HG03108 (cell line): ENCODE data around the gene MCTP1.
"Not testable (repeated sequence)": the region's sequence is repeated elsewhere in the genome, so short reads cannot be mapped to it uniquely, and the experiment has no call there.

Source experiments
- ATAC-seq: cut with Tn5 transposase; IDR thresholded peaks from one replicate; pipeline ENCODE4 v1.9.1; 2021; ENCODE audit warnings: moderate library complexity; ENCODE audit not compliant: unreplicated experiment

The MCTP1 gene

DNA sequence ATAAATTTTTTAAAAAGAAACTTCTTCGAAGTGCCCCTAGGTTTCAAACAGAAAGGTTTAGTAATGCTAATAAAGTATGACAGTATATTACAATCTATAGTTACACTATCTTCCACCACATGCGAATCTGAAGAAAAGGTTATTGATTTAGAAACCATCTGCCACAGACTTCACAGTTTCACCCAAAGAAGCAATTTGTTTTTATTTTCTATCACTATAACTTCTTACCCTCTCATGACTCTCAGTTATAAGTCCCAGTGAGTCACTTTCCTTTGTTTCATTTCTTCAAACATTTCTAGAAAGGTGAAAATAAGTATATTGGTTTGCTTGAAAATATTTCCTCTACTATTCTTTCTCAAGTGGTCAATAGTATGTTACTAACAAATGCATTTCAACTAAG is 93.6 kb downstream of the MCTP1 start:
- peak; percentile 93 for ATAC-seq

DNA sequence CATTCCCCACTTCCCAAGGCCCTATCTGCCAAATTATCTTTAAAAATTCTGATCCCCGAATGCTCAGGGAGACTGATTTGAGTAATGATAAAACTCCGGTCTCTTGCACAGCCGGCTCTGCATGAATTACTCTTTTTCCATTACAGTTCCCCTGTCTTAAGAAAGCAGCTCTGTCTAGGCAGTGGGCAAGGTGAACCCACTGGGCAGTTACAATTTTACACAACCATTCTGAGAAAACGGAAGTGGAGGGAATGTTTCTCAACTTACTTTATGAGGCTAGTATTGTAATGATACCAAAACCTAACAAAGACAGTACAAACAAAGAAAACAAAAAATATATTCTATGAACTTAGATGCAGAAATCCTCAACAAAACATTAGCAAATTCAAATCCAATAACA is 100.0 kb downstream of the MCTP1 start:
- ATAC-seq, result no peak

DNA sequence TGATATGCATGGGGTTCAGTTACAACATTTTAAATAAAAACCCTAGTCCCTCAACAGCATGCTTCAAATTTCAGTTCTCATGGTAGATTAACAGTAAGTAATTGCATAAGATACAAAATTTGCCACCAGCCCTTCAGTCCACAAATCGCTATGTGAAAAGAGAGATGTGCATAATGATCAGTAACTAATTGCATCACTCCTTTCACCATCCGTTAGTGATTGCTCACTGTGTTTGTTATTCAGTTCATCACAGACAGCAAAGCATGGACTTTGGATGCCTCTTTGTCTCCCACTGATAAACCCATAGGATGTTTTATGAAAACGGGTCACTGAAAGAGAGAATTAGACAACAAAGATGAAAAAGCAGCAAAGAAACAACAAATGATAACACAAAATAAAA is 103.2 kb downstream of the MCTP1 start:
- ATAC-seq, result no peak

DNA sequence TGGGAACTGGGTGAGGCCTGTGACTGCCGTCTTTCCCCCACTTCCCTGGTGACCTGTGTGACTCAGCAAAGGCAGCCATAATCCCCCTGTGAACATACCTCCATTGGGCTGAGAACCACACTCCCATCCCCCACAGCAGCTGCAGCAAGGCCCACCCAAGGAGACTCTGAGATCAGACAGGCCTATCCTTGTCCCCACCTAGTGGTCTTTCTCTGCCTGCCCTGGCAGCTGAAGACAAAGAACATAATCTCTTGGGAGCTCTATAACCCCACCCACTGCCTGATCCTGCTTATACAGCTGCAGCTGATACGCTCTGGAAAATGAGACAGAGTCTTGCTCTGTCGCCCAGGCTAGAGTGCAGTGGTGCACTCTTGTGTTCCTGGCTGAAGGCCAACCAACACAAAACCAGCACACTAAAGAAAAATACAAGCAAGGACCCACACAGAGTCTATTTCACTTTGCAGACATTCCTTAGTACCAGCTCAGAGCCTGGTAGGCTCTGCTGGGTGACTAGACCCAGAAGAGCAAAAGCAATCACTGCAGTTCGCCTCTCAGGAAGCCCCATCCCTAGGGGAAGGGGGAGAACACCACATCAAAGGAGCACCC is 106.7 kb downstream of the MCTP1 start:
- no peak for ATAC-seq

DNA sequence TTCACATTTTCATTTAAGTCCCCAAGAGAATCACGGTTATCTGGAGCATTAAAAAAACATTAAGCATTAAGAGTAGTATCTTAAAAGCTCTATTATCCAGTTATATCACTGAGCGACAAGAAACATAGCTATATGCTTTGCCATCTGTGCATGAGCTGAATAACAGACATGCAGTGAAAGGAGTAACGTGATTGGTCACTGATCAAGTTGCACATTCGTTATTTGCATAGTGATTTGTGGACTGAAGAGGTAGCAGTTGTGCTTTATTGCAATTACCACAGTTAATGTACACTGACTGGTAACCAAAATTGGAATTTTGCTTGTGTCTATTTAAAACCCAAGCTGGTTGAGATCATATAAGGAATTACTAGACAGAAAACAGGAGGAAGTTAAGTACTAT is 107.4 kb downstream of the MCTP1 start:
- ATAC-seq, result no peak

DNA sequence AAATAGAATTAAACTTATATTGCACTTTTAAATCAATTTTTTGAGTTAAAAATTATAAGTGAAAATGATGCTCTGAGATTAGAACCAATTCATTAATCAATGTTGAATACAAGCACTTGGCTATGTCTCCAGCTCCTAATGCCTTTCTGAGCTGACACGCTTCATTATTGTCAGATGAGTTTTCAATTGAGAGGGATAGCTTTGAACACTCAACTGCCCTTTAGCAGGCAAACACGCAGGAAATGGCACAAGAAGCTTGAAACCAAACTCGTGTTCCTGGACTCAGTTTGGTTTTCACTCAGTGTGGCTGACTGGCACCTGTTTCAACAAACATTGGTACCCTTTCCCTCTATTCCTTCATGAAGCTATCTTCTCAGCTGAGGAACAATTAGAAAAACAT is 109.8 kb downstream of the MCTP1 start:
- no peak for ATAC-seq

DNA sequence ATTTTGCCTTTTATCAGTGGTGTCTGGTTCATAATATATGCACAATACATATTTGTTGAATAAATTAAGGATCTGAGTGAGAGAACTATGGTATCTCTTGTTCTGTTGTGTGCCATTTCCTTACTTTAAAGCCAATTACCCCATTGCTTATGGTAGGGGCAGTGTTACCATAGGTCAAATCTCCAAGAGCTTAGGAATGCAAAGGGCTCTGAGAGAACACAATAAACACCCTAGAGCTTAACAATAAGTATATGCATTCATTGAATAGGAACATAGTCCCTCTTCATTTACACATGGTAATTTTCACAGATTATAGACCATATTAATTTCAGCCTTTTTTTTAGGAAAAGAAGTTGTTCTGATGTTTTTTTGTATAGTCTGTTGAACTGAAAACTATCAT is 112.2 kb downstream of the MCTP1 start:
- no peak for ATAC-seq

DNA sequence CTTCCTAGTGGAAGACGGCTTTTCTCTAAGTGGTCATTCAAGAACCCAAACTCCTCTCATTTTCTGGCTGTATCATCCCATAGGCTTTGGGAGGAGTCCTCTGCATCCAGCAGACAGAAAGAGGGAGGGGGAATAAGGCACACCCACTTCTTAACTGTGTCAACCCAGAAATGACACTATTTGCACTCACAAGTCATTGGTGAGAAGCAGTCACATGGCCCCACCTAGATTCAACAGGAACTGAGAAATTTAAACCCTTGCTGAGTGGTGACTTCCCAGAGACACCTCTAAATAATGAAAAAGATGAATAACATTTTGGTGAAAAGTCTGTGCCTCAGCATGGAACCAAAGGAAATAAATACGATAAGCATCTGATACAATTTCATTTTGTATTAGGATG is 120.0 kb downstream of the MCTP1 start:
- ATAC-seq, result no peak

DNA sequence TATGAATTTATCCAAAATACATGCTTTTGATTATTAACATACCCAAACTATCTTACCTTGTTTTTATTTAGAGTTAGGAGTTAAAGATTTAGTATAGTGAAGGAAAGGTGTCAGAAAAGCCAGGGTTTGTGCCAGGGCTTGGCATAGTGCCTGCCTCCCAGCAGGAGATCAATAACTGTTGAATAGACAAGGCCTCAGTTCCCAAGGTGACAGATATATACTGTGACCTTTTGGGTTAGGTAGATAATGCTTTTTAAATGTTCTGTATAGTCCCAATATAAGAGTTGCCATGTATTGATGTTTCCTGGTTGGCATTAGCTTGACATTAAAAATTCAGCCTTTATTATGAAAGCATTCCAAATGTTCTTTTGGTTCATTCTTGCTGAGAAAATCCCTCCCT is 121.8 kb downstream of the MCTP1 start:
- no peak for ATAC-seq

DNA sequence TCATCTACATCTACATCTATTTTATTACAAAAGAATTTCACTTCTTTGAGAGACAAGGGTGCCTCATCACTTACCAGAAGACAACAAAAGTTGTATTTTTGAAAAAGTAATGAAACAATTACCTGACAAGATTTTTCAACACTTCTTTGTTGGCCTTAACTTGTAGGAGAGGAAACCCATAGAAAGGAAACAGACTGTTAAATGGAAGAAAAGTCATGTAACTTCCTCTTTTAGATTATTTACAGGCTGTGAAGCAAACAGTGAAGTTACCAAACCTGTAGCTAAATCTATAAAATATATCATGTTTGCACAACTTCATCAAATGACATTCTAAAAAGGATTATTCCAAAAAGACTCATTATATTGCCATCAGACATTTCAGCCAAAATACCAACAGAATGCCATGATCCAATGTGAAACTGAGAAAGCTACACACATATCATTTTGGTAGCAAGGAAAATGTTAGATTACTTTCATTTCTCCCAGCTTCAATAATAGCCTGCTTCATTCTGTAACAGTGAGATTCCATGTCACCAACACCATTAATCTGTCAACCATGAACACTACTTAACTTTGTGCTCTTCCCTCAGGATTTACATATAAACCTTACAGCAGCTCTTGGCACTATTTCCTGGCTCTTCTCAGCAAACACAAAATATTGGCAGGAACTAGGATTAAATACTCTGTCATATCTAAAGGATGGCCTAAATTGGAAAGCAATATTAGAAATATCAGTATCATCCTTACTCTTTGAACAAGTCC is 122.5 kb downstream of the MCTP1 start:
- no peak for ATAC-seq

DNA sequence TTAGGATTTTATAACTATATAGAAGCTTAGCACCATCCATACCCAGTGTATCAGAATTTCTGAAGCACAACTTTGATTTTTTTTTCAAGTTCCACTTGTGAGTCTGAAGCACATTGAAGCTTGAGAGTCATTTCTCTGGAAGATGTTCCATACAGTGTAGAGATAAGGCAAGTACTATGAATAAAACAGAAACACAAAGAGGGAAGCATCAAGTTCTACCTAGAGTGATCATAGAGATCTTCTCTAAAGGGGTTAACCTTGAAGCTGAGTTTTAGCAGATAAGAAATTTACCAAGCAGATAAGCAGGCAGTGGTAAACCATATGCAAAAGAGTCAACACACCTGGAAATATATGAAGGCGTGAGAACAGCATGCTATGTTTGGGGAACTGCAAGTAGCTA is 125.3 kb downstream of the MCTP1 start:
- no peak for ATAC-seq

DNA sequence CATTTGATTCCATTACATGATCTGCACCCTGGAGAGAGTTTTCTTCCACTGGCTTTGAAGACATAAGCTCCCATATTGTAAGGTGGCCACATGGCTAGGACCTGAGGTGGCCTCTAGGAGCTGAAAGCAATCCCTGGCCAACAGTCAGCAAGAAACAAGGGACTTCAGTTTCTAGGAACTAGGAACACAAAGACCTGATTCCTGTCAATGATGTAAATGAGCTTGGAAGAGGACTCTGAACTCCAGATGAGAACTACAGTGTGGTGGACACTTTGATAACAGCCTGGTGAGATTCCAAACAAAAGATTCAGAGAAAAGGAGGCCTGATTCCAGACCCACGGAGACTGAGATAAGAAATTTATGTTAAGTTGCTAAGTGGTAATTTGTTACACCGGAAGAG is 129.0 kb downstream of the MCTP1 start:
- ATAC-seq, result no peak

DNA sequence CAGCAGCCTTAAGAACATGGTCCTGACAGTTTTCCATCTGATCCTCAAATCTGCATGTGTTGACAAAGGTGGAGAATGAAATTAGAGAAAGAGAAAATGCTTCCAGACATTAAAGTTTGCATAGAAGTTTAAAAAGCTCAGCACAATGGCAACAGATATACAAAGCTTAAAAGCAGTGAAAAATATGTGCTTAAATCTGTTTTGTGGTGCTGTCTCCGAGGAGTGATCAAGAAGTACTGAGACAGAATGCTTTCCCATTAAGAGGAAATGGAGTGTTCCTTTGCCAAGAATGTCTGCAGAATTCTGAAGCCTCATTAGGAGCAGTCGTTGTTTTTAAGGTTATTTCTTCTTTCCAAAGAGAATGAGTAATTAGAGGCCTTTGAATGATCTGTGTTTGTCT is 131.4 kb downstream of the MCTP1 start:
- no peak for ATAC-seq

DNA sequence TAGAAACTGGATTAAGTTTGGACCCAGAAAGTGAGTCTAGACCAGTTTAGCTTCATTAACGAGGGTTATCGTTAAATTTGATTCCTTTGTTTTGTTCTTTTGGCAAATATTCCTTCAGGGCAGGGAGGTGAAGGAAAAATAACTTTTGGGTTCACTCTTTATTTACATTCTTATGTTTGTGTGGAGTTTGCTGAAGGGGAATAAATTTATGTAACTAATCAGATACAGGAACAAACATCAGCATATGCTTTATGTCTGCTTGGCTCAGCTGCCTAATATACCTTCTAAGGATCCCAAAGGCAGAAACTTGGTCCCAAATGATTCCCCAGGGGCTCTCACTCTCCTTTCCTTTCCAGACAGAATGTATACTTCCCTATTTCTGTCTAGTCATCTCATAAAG is 132.4 kb downstream of the MCTP1 start:
- ATAC-seq, result no peak

DNA sequence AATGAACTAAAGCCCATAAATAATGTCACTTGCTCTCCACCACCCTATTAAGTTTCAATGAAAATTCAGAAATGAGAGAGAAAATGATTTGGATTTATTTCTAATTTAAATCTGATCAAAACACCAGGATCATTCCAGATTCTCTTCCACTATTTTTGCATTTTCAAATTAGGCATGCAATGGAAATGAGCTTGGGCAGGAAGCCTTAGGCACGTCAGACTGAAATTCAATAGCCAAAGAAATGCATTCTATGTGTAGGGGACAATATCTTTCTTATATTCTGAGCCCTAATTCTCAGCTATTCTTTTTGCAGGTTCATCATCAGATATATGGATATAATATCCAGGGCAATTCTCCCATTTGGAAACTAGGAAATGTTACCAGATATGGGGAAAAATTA is 132.8 kb downstream of the MCTP1 start:
- no peak for ATAC-seq

DNA sequence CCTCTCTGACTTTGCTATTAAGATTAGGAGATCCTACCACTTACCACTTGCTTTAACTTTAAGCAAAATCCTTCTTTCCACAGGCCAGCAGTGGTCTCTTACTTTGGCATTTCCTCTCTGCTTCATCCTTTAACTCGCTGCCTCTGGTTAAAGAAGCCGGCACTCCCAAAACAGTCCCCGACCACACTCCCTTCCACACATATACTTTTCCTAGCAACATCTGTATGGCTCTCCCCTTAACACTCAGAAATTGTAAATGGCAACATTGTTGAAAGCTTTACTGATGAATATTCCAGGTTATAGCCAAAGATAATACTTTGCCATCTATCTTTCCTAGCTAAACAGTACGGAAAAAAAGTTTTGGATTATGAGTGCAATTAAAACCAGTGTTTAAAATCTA is 133.2 kb downstream of the MCTP1 start:
- no peak for ATAC-seq

DNA sequence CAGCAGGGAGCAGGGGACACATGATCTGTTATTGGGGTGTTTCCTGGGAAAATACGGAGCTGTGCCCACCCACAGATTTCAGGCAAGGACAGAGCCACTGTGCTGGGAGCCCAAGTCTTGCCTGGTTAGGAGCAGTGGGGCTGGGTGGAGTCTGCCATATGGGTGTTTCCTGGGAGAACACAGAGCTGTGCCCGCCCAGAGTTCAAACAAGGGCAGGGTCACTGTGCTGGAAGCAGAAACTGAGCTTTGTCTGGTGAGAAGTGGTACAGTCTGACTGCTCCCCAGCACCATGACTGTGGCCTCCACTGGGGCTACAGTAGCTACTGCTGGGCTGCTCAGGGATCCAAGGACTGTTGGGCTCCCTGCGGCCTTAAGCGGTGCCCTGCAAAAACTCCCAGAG is 135.5 kb downstream of the MCTP1 start:
- no peak for ATAC-seq

DNA sequence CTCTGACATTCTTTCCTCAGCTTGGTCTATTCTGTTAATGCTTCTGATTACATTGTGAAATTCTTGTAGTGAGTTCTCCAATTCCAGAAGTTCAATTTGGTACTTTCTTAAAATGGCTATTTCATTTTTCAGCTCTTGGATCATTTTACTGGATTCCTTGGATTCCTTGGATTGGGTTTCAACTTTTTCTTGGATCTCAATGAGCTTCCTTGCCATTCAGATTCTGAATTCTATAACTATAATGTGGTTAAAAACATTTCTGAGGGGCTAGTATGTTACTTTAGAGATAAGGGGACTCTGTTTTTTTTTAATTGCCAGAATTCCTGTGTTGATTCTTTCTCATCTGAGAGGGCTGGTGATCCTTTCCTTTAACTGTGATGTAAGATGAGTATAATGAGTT is 136.4 kb downstream of the MCTP1 start:
- no peak for ATAC-seq

DNA sequence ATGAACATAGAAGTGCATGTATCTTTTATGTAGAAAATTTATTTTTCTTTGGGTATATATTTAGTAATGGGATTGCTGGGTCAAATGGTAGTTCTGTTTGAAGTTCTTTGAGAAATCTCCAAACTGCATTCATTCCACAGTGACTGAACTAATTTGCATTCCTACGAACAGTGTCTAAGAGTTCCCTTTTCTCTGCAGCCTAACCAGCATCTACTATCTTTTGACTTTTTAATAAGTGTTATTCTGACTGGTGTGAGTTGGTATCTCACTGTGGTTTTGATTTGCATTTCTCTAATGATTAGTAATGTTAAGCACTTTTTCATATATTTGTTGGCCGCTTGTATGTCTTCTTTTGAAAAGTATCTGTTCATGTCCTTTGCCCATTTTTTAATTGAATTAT is 141.0 kb downstream of the MCTP1 start:
- not testable (repeated sequence) for ATAC-seq

DNA sequence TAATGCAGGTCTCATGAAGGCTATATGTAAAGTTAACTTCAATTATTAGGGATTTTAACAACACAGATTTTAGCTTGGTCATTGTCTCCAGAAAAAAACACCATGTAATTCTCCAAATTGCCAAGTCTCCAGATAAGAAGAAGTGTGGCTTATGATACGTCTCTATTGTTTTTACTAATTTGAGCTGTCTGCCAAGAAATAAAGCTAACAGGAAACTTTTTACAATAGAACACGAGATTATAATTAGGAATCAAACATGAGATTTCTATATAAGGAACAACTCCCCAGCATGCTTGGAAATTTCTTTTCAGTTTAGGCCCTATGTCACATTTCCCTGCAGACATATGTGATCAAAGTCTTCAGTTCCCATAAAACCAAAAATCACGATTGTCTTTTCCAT is 142.7 kb downstream of the MCTP1 start:
- no peak for ATAC-seq

DNA sequence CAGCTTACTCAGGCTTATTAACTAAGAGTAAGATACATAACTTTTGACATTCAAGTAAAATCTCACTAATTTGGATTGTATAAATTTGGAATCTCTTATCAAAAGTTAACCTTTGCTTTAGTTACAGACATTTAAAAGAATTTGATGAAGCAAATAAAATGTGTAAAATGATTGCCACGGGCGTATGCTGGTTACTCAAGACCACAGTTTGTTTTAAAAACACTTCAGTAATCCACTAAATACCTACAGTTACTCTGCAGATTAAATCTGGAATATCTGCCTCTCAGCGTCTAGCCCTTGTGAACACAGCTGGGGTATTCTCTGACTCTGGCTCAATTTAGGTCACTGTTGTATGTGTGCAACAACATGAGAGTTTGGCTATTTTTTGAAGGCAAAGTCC is 143.8 kb downstream of the MCTP1 start:
- no peak for ATAC-seq

DNA sequence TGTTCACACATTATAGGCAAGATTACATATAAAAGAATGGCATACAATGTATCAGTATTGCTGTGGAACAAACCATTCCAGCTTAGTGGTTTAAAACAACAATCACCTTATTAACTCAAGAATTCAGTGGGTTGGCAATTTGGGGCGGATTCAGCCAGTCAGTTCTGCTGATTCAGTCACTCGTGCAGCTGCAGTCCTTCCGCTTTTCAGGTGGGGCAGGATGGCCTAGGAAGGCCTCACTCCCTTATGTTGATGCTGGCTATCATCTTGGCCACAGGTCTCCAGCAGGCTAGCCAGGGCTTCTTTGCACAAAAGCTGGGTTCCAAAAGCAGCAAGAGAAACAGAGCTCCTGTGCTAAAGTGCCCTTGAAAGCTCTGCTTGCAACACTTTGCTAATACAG is 150.6 kb downstream of the MCTP1 start:
- no peak for ATAC-seq

DNA sequence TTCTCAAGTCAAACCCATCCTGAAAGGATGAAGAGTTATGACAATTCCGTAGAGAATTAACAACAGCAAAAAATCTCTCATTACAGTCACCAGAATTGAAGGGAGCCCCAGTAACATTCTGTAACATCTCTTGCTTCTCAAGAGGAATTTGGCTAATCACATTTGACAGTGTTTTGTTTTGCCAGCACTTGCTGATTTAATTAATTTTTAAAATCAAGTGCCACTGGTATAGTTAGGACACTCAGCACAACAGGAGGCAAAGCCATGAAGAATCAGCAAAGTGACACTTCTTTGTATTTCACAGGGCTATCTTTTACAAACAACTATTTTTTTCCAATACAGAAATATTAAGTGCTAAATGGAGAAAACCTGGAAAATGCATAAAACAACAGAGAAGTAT is 152.8 kb downstream of the MCTP1 start:
- no peak for ATAC-seq
